GM21723 (cell line): ENCODE results near the gene RAX2.

Experiments used
- ATAC-seq: cut with Tn5 transposase; IDR thresholded peaks from one replicate; pipeline ENCODE4 v1.9.1; 2021; ENCODE audit warnings: mild to moderate bottlenecking, moderate library complexity; ENCODE audit not compliant: unreplicated experiment

RAX2 gene

DNA sequence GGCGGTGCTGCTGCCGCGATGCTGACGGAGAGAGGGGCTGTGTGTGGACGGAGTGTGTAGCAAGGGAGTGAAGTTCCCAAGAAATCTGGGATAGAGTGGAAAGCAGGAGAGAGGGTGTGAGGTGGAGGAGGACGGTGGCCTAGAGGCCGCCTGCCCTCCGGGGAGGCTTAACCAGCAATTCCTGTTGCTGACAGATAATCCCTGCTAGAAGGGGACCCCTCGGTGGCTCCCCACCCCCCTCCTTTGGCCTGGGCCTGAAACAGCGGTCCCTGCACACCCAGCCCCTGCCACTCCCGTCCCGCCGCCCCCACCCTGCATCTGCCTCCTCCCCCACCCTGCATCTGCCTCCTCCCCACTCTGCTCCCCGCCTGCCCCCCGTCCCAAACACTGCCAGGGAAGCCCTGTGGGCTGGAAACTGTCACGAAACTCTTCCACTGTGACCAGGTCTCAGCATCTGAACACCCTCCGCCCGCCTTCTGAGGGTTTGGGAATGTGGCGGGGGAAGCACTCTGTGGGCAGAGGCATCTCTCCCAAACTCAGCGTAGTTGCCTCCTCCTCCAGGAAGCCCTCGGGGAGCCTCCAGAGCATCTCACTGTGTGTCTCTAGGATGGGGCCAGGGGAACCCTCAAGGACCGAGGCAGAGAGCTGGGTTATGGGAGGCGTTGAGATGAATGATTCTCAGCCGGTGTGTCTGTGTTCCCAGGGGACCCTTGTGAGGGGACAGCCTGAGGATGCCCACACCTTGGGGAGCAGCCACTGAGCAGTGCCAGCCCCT lies 31.3 kb upstream of the RAX2 start:
- no peak for ATAC-seq

DNA sequence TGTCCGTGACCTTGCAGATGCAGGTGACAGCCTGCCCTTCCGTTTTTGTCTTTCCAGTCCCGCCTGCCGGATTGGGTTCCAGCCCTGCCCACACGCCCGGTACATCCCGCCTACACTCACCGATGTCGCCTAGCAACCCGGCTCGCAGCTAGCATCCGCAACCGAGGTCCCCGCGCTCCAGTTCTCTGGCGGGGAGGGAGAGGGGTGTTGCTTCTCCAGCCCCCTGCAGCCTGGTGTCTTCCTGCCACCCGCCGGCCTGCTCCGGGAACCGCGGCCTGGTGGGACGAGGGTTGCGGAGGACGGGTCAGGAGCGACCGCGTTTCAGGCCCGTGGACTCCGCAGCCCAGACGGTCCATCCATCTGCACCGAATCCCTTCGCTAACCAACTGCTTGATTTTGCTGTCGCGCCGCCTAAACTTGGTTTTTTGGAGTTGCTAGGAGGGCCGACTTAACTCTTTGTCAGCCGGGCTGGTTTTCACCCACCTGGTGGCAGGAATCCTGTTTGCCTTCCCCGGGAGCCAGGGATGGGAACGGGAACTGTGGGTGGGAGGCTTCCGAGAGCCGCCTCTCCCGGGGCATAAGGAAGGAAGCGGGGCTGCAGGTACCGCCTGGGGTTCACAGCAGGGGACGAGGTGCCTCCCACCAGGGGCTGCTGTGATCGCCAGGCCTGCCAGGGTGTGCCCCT lies 29.5 kb upstream of the RAX2 start:
- no peak for ATAC-seq

DNA sequence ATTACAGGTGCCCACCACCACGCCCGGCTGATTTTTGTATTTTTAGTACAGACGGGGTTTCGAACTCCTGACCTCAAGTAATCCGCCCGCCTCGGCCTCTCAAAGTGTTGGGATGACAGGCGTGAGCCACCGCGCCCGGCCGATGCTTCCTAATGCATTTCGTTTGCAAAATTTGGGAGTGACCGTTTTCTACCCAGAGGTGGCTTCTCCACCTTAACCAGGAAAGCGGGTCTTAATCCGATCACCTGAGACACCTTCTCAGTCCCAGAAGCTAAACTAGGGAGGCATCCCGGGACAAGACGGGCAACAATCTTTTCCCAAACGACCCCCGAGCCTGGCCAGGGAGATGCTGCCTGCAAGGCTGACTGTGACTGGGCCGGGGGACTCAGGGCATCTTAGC lies 29.0 kb upstream of the RAX2 start:
- ATAC-seq: no peak

DNA sequence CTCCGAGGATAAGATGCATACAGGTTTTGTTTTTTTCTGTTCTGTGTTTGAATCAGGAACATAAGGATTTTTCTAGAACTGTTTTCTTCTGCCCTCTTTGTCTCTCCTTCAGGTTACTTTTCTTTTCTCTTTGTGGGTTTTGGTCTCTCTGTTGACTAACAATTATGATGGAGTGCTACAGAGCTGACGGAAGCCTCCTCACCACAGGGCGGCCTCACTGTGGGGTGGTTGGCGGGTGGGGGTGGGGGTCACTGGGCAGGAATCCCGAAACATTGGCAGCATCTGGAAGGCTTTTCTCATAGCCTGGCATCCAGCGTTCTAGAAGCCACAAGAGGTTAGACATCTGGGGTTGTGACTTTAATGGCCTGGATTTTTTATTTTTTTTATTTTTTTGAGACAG lies 26.1 kb upstream of the RAX2 start:
- no peak for ATAC-seq

DNA sequence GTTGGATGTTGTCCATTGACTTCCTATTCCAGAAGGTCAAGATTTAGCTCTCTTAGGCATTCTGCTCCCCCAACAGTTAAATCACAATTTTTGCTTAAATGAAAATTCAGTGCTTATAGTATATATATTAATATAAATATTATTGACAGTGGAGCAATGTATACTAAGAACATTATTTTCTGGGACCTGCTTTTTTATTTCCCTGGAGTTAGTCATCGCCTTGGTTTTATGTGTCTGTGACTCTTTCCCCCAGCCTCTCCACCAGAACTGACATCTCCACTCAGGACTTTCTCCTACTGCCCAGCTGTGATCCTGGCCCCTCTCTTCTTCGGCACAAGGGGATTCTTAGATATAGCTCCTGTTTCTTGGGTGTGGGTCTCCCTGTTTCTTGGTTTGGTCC lies 24.3 kb upstream of the RAX2 start:
- no peak for ATAC-seq

DNA sequence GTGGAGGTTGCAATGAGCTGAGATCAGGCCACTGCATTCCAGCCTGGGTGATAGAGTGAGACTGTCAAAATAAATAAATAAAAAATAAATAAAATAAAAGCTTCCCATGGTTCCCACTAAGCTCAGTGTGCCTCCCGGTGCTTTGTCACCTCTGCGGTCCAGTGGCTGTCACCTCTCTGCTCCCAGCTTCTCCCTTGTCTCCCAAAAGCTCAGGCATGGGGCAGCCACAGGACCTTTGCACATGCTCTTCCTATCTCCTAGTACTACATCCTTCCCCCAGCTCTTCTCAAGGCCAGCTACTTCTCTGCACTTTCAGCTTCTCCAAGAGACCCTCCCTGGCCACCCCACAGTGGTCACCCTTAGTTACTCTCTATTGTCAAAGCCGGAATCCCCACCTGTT lies 21.8 kb upstream of the RAX2 start:
- ATAC-seq: no peak

DNA sequence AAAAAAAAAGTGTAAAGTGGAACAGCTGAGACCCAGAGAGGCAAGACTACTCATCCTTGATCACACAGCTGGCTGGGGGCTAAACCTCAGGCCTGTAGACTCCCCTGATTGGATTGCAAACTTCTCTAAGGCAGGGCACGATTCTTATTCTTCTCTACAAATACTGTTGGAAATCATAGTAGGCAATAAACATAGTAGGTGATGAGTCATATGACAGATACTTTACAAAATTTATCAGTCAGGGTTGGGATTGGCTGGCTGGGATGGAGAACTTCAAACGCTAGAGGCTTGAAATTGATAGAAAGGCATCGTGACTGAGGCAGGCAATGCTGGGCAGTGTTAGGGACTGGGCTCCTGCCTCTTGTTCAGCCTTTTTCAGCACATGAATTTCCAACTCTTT lies 20.1 kb upstream of the RAX2 start:
- no peak for ATAC-seq

DNA sequence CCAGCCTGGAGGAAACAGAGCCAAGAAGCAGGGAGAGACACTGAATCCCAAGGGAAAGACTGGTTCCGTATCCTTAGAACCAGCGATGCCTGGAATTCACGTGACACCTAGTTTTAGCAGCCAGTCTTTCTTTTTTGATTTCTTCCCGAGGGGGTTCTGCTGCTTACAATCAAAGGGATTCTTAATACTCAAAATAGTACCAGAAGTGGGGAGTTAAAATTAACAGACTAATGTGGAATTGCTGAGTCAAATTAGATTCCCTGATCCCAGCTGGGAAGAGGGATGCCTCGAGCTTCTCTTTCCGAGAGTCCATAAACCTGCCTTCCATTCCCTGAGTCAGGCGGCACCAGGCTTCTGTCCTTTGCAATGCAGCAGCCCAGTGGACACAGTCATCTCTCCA lies 18.9 kb upstream of the RAX2 start:
- no peak for ATAC-seq

DNA sequence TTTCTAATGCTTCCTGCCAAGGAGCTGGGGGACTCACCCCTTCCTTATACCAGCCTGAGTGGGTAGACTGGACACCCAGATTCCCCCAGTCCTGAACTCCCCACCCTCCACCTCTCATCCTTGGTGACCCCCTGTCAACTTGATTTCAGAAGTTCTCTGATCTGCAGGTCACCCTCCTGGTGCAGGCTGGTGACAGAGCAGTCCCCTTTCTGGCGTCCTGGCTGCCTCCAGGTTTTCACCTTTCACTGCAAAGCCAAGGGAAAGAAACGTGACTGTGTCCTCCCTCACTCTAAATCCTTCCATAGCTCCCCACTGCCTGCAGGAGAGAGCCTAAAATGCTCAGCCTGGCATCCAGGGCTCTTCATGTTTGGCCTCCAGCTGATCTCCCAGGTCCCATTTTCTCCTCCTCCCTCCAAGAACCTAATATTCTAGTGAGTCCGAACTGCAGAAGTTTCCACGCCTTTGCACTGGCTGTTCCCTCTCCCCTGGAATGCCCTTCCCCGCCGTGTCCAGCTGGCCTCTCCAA lies 18.2 kb upstream of the RAX2 start:
- no peak for ATAC-seq

DNA sequence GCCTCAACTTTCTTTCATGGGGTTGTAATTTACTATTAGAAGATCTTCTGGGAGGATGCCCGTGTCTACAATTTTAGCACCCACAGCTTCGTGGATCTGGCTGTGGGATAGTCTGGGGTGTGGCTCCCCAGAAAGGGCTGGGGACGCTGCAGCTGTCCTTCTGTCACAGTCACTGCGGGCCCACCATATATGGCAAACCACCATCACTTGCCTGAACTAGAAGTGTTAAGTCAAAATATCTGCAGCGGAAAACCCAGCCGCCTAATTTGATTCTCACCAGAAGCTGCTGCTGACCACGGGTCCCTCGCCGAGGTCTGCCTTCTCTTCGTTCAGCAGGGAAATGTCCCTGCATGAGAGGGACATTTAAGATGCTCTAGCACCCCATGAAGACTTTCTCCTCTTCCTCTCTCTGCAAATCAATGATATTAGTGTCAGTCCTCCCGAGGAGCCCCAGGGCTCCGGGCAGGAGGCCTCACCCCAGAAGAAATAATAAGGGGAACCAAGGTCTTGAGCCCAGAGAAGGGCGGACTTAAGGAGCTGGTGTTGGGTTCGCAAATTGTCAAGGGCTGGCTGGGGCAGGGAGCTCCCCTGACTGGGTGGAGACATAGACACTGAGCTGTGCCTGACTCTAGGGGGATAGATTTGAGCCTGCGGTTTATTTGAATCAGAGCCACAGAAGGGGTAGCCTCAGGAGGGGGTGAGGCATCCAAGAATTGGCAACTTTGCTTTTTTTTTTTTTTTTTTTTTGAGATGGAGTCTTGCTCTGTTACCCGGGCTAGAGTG lies 17.2 kb upstream of the RAX2 start:
- ATAC-seq: no peak

DNA sequence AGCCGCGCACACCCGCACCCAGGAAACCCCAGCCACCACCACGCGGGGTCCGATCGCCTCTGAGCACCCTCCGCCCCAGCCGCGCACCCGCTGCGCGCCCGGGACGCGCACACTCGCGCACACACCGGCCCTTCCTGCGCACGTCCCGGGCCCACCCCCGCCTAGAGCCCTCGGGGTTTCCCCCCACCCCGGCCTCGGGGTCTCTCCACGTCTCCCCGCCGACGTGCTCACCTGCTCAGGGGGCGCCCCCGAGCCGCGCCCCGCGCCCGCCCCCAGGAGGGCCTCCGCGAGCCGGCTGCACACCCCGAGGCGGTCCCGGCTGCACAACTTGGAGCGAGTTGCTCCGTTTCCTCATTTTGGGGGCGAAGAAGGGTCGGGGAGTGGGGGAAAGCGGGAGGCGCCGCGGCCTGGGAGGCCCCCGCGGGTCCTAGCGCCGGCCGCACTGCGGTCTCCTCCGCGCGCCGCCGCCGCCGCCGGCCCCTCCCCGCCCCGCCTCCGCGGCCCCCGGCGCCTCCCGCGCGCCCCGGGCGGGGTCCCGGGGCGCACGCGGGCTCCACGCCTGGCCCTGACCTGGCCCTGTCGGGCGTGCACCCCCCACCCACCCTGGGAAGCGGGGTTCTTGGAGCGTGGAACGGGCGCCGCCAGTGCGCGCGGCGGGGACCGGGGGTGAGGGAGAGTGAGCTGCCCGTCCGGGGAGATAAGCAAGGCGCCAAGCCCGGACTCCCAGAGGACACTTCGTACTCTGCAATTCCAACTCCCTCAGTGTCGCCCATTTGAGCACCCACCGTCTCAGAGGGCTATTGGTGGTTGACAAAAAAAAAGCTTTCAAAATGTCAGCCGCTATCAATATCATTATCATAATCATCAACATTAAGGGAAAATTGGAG lies 14.2 kb upstream of the RAX2 start, which contains the start of gene MATK:
Gene MATK (minus strand): TSS at position 444 of the 887 bp plus-strand sequence. CDS start 1,246 bp downstream, outside the sequence.
- no peak for ATAC-seq

DNA sequence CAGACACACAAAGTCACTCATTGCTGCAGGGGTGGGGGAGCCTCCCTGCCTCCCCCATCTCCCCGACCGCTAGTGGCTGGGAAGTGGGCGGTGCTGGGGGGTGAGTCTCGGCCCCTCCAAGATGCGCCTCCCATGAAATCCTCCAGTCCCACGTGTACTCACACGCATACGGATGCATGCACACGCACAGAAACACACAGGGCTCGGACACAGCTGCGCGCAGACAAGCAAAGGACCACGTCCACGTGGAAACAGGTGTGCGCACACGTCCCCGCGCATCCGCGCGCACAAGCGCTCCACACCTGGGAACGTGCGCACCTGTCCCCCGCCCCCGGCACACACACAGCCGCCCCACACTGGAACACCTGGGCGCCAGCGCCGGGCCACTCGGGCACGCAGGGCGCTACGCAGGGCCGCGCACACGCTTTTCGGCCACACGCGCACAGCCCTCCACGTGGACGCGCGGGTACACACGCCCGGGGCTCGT lies 13.5 kb upstream of the RAX2 start:
- ATAC-seq: no peak

DNA sequence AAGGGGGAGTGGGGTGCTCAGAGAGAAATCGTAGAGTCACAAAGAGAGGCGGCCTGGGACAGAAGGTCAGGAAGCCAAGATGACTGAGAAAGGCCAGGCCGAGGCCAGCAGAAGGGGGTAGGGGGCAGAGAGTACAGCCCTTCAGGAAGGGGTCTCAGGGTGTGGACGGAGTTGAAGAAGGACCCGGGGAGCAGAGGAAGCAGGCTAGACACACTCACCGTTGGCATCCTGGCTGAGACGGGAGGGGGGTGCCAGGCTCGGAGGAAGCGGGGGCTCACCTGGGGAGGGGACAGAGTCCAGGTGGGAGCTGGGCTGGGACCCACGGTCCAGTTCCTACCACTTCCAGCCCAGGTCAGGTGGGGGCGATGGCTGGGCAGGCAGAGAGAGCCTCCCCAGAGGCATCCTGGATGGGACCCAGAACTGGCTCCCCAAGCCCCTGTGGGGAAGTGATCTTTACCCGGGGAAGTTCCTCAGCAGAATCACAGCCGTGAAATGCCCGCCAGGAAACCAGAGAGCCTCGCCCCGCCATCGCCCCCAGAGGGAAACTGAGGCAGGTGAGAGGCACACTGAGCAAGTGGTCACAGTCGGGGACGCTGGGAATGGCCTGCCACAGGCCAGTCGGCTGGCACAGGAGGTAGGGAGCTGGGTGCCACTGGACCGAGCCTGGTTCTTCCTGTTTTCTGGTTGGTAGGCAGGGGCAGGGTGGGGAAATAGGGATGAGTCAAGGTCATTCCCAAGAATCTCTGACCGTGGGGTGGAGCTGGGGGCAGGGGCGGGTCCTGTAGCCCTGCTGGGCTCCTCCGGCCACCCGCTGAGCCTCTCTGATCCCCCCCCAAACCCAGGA lies 12.8 kb upstream of the RAX2 start:
- no peak for ATAC-seq

DNA sequence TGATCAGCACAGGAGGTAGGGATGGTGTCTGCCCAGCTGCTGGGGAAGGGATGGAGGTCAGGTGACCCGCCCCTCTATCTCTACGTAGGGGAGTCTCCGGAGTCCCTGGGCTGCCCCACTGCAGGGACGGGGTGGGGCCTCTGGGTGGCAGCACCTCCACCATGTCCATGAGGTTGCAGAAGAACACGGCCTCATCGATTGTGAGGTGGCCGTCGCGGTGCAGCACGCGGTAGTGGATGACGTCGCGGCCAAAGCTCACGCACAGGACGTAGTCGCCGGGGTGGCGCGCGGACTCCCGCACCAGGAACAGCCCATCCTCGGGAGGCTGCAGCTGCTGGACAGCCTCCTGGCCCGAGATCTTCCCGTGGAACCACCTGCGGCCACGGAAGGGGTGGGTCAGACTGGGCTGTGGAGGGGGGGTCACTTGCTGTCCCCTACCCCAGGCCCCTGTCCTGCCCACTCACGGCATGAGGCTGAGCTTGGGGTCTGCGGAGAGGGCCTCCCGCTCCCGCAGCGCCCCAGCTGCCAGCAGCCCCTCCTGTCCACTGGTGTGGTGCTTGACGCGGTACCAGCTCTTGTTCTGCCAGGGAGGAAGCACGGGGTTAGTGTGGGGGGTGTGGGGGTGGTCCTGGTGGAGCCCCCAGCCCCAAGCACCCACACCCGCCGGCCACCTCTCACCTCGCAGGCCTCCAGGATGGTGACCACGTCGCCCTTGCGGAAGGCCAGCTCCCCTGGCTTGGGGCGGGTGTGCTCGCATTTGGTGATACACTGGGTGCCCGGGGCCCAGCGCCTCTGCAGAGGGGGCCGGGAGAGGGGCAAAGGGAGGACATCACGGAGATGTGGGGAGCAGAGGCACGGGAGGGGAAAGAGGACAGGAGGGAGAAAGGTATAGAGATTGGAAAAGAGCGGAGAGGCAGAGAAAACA lies 11.9 kb upstream of the RAX2 start:
- no peak for ATAC-seq

DNA sequence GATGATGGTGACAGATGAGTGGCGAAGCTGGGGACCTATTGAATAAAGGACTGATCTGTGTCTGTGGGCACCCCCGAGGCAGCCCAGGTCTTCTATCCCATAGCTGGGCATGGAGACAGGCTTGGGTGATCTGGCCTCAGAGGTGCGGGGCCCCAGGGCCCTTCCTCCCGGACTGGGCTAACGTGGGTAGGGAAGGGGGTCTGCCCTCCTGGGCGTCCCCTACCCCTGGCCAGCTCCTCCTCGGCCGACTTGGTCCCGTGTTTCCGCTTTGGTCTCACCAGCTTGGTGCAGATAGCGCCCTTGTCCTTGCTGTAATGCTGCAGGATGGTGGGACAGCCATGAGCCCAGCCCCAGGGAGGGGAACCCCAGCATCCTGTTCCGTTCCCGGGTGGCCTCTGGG lies 10.9 kb upstream of the RAX2 start:
- no peak for ATAC-seq

DNA sequence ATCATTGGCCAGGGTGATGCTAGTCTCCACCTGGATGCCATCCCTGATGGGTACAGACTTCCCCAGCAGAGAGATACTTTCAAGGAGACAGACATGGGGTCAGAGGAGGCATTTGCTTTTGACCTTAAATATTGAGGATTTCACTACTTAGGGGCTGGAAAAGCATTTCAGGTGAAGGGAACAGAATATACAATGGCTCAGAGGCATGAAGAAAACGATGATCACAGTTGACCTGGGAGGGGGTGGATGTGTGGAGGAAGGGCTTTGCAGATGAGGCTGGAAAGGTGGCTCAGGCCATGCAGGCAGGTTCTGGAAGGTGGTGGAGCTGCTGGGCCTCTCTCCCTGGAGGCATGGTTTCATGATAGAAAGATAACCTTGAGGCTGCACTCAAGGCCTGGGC lies 10.3 kb upstream of the RAX2 start:
- no peak for ATAC-seq

DNA sequence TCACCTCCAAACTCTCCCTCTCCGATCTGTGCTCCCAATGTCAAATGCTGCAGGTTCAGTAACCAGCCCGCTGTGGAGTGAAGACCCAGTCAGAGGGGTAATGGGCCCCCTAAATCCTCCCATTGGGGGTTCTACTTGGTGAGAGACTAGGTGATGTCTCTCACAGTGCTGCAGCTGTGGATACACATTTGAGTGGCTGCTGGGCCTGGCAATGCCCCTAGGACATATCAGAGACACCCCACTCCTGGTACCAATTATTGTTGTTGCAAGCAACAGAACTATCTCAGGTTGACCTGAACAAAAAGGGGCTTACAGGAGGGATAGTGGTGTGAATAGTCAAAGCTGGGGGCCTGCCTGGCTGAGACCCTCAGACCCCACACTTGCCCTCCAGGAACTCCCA lies 9.6 kb upstream of the RAX2 start:
- ATAC-seq: no peak

DNA sequence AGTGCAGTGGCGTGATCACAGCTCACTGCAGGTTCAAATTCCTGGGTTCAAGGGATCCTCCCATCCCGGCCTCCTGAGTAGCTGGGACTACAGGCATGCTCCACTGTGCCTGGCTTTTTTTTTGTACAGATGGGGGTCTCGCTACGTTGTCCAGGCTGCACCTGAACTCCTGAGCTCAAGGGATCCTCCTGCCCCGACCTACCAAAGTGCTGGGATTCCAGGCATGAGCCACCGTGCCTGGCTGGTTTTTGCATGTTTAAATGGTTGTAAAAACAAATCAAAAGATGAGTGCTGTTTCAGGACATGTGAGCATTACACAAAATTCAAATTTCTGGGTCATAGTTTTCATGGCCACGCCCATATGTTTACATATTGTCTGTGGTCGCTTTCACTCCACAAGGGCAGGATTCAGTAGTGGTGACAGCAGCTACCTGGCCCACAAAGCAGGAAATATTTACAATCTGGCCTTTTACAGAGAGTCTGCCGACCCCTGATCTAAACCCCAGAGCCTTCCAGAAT lies 8.8 kb upstream of the RAX2 start:
- ATAC-seq: no peak
